Activated naive CD8-positive, alpha-beta T cell treated with anti-CD3 and anti-CD28 coated beads, Interleukin-2, amount 50 U/mL, for 24 hours (primary cell): ENCODE results near the gene GIT2.
"Not testable (repeated sequence)": the region's sequence is repeated elsewhere in the genome, so short reads cannot be mapped to it uniquely, and the experiment has no call there.

Source experiments
- ATAC-seq: fragments of 150-1000 bp; cut with Tn5 transposase; one replicate; pipeline ENCODE4 v1.10.0; 2021
- DNase-seq: peaks from one replicate; pipeline ENCODE4 v3.0.0; 2021
- H3K27ac Mint-ChIP-seq: one replicate; pipeline ENCODE4 v1.8.0; 2021; ENCODE audit warnings: mild to moderate bottlenecking, mixed read lengths
- H3K27me3 Mint-ChIP-seq: one replicate; pipeline ENCODE4 v1.8.0; 2021; ENCODE audit warnings: mixed read lengths
- H3K36me3 Mint-ChIP-seq: one replicate; pipeline ENCODE4 v1.8.0; 2021; ENCODE audit warnings: low read depth, mixed read lengths
- H3K4me1 Mint-ChIP-seq: one replicate; pipeline ENCODE4 v1.8.0; 2021; ENCODE audit warnings: mixed read lengths
- H3K4me3 Mint-ChIP-seq: one replicate; pipeline ENCODE4 v1.8.0; 2021; ENCODE audit warnings: mild to moderate bottlenecking, moderate library complexity, mixed read lengths
- H3K9me3 Mint-ChIP-seq: one replicate; pipeline ENCODE4 v1.8.0; 2021; ENCODE audit warnings: mixed read lengths

GIT2 gene

DNA sequence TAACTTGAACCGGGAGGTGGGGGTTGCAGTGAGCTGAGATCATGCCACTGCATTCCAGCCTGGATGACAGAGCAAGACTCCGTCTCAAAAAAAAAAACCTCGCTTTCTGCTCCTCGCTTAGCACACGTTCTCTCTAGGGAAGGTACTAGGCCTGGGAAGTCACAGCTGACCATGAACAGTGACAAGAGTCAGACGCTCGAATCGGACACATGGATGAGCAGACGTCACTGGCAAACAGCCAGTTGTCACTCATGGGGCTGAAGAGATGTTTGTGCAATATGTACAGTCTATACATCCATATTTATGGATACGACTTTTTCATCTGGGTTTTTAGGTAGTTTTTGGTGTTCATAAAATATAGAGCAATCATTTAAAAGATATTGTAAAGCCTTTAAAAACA is 76.7 kb downstream of the GIT2 start:
- Mint-ChIP-seq H3K36me3 (peaks cover 34% of the 10 kb centered on the region), H3K27ac (peak overlapping the region; percentile 12), H3K27me3 (no peaks in the 10 kb centered on the region), H3K4me1 (no peaks in the 10 kb centered on the region), H3K4me3 (no peak overlapping the region), H3K9me3 (no peaks in the 10 kb centered on the region)
- no peak for ATAC-seq
- no peak for DNase-seq

DNA sequence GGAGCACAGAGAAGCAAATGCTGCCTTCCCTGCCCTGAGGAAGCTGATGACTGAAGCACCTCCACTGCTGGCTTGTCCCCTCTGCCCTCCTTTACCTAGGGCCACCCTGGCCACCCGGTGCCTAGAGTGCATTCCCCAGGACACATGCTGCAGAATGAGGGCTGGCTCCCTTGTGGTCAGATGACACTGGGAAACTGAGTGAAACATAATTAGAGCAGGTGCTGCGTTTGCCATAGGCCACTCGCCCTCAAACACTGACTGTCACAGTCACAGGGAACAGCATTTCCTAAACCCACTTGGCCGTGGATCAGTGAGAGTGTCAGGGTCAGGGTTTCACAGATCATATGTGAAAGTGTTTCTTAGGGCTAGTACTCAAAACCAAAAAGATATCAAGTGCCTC is 80.1 kb downstream of the GIT2 start:
- Mint-ChIP-seq H3K36me3 (peaks cover 40% of the 10 kb centered on the region), H3K4me1 (no peaks in the 10 kb centered on the region)

GRCh38 chr12:109915171-109916040 is 80.8 kb downstream of the GIT2 start:
- Mint-ChIP-seq H3K27me3 (no peaks in the 10 kb centered on the region), H3K27ac (no peak overlapping the region), H3K9me3 (no peaks in the 10 kb centered on the region), H3K36me3 (peaks cover 43% of the 10 kb centered on the region), H3K4me1 (no peaks in the 10 kb centered on the region), H3K4me3 (no peak overlapping the region)
- no peak for ATAC-seq
- no peak for DNase-seq

More for the DNA sequence above, 80.1 kb downstream of the GIT2 start:
- Mint-ChIP-seq H3K27ac (no peak overlapping the region), H3K27me3 (no peaks in the 10 kb centered on the region), H3K4me3 (no peak overlapping the region), H3K9me3 (no peaks in the 10 kb centered on the region)
- DNase-seq (no peak), ATAC-seq (no peak)

DNA sequence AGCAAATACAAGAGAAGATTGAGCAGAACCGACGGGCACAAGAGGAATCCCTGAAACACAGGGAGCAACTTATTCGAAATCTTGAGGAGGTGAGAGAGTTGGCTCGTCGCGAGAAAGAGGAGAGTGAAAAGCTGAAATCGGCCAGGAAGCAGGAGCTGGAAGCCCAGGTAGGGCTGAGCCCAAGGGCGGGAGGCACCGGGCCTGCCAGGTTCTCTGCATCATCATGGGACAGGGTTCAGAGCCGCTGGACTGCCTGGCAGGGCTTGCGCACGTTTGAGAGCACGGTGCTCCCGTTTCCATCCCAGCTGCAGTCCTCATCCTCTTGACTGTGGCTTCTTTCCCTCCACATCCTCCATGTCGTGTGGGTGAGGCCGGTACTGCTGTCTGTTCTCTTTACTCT is 81.7 kb downstream of the GIT2 start:
- Mint-ChIP-seq H3K36me3 (peaks cover 39% of the 10 kb centered on the region), H3K4me3 (no peak overlapping the region), H3K27ac (no peak overlapping the region), H3K4me1 (no peaks in the 10 kb centered on the region), H3K27me3 (no peaks in the 10 kb centered on the region), H3K9me3 (no peaks in the 10 kb centered on the region)
- ATAC-seq, result no peak
- DNase-seq, result no peak

GRCh38 chr12:109912855-109913321 is 83.3 kb downstream of the GIT2 start:
- DNase-seq (no peak), ATAC-seq (no peak)
- no peaks in the 10 kb centered on the region for H3K9me3 Mint-ChIP-seq
- no peaks in the 10 kb centered on the region for H3K4me1 Mint-ChIP-seq
- H3K27ac Mint-ChIP-seq, result no peak overlapping the region
- no peaks in the 10 kb centered on the region for H3K27me3 Mint-ChIP-seq
- H3K4me3 Mint-ChIP-seq, result no peak overlapping the region
- H3K36me3 Mint-ChIP-seq, result peaks cover 43% of the 10 kb centered on the region

DNA sequence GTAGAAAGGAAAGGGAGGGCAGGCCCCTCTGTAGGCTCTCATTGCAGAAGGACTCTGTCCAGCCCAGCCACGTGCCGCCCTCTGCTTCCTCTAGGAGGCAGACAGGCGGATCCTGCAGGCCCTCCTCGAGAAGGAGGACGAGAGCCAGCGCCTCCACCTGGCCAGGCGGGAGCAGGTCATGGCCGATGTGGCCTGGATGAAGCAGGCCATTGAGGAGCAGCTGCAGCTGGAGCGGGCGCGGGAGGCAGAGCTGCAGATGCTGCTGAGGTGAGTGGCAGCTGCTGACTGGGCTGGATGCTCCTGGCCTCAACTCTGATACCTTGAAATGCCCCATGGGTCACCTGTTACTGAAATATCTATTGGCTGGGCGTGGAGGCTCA is 85.2 kb downstream of the GIT2 start:
- no peak for ATAC-seq
- Mint-ChIP-seq H3K4me3 (no peak overlapping the region), H3K9me3 (no peaks in the 10 kb centered on the region), H3K27ac (no peak overlapping the region), H3K4me1 (no peaks in the 10 kb centered on the region), H3K27me3 (no peaks in the 10 kb centered on the region), H3K36me3 (peaks cover 49% of the 10 kb centered on the region)
- peak; percentile 36 for DNase-seq

- no peaks in the 10 kb centered on the region for H3K9me3 Mint-ChIP-seq
- H3K27me3 Mint-ChIP-seq, result no peaks in the 10 kb centered on the region
- peaks cover 47% of the 10 kb centered on the region for H3K36me3 Mint-ChIP-seq
- no peaks in the 10 kb centered on the region for H3K4me1 Mint-ChIP-seq
- ATAC-seq (no peak), DNase-seq (no peak)
- no peak overlapping the region for H3K4me3 Mint-ChIP-seq
- H3K27ac Mint-ChIP-seq, result no peak overlapping the region
These were observed 85.8 kb downstream of the GIT2 start for GRCh38 chr12:109910254-109910968.

DNA sequence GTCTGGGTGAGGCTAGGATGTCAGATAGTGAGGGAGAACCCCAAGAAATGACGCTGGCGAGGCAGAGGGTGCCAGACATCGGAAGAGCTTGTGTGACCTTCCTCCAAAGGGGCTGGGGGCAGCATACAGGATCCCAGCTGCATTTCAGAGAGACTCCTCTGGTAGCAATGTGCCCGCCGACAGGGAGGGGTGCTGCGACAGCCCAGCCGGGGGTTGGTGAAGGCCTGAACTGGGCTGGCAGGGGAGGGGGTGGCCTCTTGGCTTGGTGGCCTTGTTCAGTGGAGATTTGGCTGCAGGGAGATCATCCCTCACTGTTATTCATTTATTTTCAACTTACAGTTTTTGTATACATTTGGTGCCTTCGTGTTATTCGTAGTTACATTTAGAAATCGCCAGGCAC is 90.9 kb downstream of the GIT2 start:
- Mint-ChIP-seq H3K27ac (no peak overlapping the region), H3K4me1 (peaks cover 12% of the 10 kb centered on the region), H3K9me3 (no peaks in the 10 kb centered on the region), H3K4me3 (no peak overlapping the region), H3K27me3 (no peaks in the 10 kb centered on the region), H3K36me3 (peaks cover 43% of the 10 kb centered on the region)
- ATAC-seq, result no peak
- DNase-seq, result no peak

DNA sequence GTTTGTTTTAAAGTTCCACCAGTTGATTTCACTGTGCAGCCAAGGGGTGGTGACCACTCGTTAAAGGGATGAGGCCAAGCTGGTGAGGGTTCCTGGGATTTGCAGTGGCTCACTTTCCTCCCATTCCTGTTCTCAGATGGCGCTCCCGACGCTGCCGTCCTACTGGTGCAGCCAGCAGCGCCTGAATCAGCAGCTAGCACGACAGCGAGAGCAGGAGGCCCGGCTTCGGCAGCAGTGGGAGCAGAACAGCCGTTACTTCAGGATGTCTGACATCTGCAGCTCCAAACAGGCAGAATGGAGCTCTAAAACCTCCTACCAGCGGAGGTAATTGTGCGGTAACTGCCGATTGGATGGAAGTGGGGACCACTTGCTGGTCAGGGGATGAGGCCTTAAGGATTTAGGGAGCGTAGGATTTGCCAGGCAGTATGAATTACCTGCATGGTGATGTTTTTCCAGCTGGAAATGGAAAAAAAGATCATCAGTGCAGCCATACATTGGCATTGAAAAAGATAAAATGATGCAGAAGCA is 93.2 kb downstream of the GIT2 start:
- no peak for ATAC-seq
- H3K27ac Mint-ChIP-seq, result no peak overlapping the region

DNA sequence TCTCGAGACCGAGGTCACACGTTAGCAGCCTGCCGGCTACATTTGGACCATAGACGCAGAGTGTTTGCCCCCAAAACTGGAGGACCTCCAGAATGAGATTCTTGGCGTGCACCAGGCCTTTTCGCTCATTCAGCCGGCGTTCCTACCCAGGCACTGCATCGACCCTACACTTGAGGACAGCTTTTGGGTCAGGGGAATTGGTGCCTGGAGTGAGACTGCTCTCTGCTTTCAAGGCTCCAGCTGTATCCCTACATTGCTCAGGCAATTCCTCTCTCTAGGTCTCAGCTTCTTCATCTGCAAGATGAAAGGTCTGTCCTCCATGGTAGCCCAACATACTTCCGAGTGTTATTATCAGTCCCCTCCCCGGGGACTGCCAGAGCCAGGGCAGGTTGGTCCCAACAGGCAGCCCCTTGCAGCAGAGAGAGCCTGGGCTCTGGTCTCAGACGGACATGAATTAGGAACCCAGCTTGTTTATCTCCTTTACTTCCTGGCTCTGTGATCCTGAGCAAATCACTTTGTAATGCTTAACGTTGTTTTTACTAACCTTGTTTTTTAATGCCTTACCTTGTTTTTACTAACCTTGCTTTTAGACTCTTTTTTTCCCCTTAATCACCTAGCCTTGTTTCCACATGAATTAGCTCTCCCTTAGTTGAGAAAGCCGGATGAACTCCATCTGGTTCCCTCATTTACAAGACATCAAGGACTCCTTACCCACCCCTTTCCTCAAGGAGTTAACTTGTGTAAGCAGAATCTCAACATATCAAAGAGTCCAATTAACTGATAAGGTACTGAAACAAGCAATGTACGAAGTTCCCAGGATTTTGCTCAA is 95.2 kb downstream of the GIT2 start:
- peak; percentile 13 for ATAC-seq
- Mint-ChIP-seq H3K27me3 (no peaks in the 10 kb centered on the region), H3K27ac (peak overlapping the region; percentile 99), H3K9me3 (no peaks in the 10 kb centered on the region), H3K4me1 (peaks cover 23% of the 10 kb centered on the region), H3K4me3 (peak overlapping the region; percentile 98), H3K36me3 (peaks cover 27% of the 10 kb centered on the region)
- DNase-seq, result peak; percentile 13

More for the DNA sequence above, 93.2 kb downstream of the GIT2 start:
- no peaks in the 10 kb centered on the region for H3K27me3 Mint-ChIP-seq
- no peak overlapping the region for H3K4me3 Mint-ChIP-seq
- peaks cover 23% of the 10 kb centered on the region for H3K4me1 Mint-ChIP-seq
- no peak for DNase-seq
- H3K9me3 Mint-ChIP-seq, result no peaks in the 10 kb centered on the region
- peaks cover 35% of the 10 kb centered on the region for H3K36me3 Mint-ChIP-seq

- Mint-ChIP-seq H3K9me3 (no peaks in the 10 kb centered on the region), H3K36me3 (peaks cover 24% of the 10 kb centered on the region), H3K4me1 (peaks cover 23% of the 10 kb centered on the region), H3K27me3 (no peaks in the 10 kb centered on the region), H3K27ac (peak within 1 kb of the TSS; percentile 99), H3K4me3 (peak within 1 kb of the TSS; percentile 98)
- peak; percentile 71 for DNase-seq
- ATAC-seq, result peak; percentile 87
These were observed 96.1 kb downstream of the GIT2 start, which contains the start of gene TCHP for GRCh38 chr12:109899783-109900751. TCHP (plus strand) TSS chr12:109900274; CDS start chr12:109903027, 2,753 bp downstream.

GRCh38 chr12:109899345-109899744 is 96.8 kb downstream of the GIT2 start:
- Mint-ChIP-seq H3K4me1 (peaks cover 23% of the 10 kb centered on the region), H3K36me3 (peaks cover 17% of the 10 kb centered on the region), H3K27ac (peak overlapping the region; percentile 99), H3K4me3 (peak overlapping the region; percentile 98)
- ATAC-seq, DNase-seq, H3K27me3 Mint-ChIP-seq, H3K9me3 Mint-ChIP-seq: not testable (repeated sequence)

- Mint-ChIP-seq H3K27me3 (no peaks in the 10 kb centered on the region), H3K36me3 (peaks cover 6% of the 10 kb centered on the region), H3K4me3 (no peak overlapping the region)
These were observed 99.1 kb downstream of the GIT2 start for GRCh38 chr12:109897029-109897428.

More at GRCh38 chr12:109897029-109897428, 99.1 kb downstream of the GIT2 start:
- no peak for DNase-seq
- Mint-ChIP-seq H3K4me1 (peaks cover 39% of the 10 kb centered on the region), H3K27ac (no peak overlapping the region), H3K9me3 (no peaks in the 10 kb centered on the region)
- ATAC-seq, result no peak
